C4-2B (cell line): ENCODE measurements around the gene SLC38A6.

Source experiments
- H3K27ac ChIP-seq: fragments of 450-650 bp; 2 replicates; pipeline ENCODE4 v1.5.1; 2017
- CTCF ChIP-seq: fragments of 450-650 bp; conservative IDR thresholded peaks from 2 replicates; pipeline ENCODE4 v1.5.1; 2017; ENCODE audit warnings: mild to moderate bottlenecking
- ZFX ChIP-seq: fragments of 450-650 bp; IDR thresholded peaks from 2 replicates; pipeline ENCODE4 v1.6.1; 2017

SLC38A6 gene

GRCh38 chr14:60999536-60999935 is 18.5 kb downstream of the SLC38A6 start:
- TF ChIP-seq CTCF (no peak), ZFX (no peak)
- H3K27ac ChIP-seq, result no peak overlapping the region

GRCh38 chr14:61003571-61003970 is 22.5 kb downstream of the SLC38A6 start:
- H3K27ac ChIP-seq, result no peak overlapping the region
- TF ChIP-seq CTCF (no peak), ZFX (no peak)

- TF ChIP-seq ZFX (no peak), CTCF (no peak)
- H3K27ac ChIP-seq, result no peak overlapping the region
Observed at GRCh38 chr14:61019537-61019936, 38.5 kb downstream of the SLC38A6 start.

- H3K27ac ChIP-seq, result no peak overlapping the region
- TF ChIP-seq ZFX, result no peak
- peak; percentile 97 for TF ChIP-seq CTCF
Observed at GRCh38 chr14:61025251-61026223, 44.5 kb downstream of the SLC38A6 start.

GRCh38 chr14:61026526-61026925 is 45.5 kb downstream of the SLC38A6 start:
- TF ChIP-seq ZFX, result no peak
- no peak for TF ChIP-seq CTCF
- H3K27ac ChIP-seq, result no peak overlapping the region

- no peak for TF ChIP-seq CTCF
- no peak for TF ChIP-seq ZFX
Observed at GRCh38 chr14:61031026-61031425, 50.0 kb downstream of the SLC38A6 start.

GRCh38 chr14:61033054-61033453 is 52.0 kb downstream of the SLC38A6 start:
- H3K27ac ChIP-seq, result no peak overlapping the region
- no peak for TF ChIP-seq ZFX
- no peak for TF ChIP-seq CTCF

More at GRCh38 chr14:61031026-61031425, 50.0 kb downstream of the SLC38A6 start:
- H3K27ac ChIP-seq, result no peak overlapping the region
